Brain microvascular endothelial cell (primary cell): ENCODE data around the gene RHBDD1.

Experiments used
- DNase-seq: peaks from one replicate; pipeline ENCODE4 v3.0.0-alpha.2; 2020
- H3K27ac ChIP-seq: fragments of 250-450 bp; sonication (Bioruptor Pico); 2 replicates; pipeline ENCODE4 v1.5.1; 2020; ENCODE audit warnings: mild to moderate bottlenecking, moderate library complexity
- H3K27me3 ChIP-seq: fragments of 250-450 bp; sonication (Bioruptor Pico); replicated peaks from 2 replicates; pipeline ENCODE4 v1.5.1; 2020; ENCODE audit warnings: mild to moderate bottlenecking
- H3K36me3 ChIP-seq: fragments of 250-450 bp; sonication (Bioruptor Pico); replicated peaks from 2 replicates; pipeline ENCODE4 v1.5.1; 2020; ENCODE audit warnings: mild to moderate bottlenecking
- H3K4me3 ChIP-seq: 2 replicates; pipeline ENCODE4 v1.5.1; 2011; ENCODE audit warnings: low read depth, mild to moderate bottlenecking, control low read depth, low read length, moderate library complexity
- CTCF ChIP-seq: IDR thresholded peaks from 2 replicates; pipeline ENCODE4 v1.5.1; 2011; ENCODE audit warnings: low read depth, mild to moderate bottlenecking, moderate library complexity, low read length, control low read depth, inconsistent platforms; ENCODE audit errors: missing control alignments
- in situ Hi-C: cut with HindIII; loops from 2 replicates; pipeline ENCODE4 v1.10.0; 2017; ENCODE audit warnings: low sequenced_read_pairs, low pct_ligation_motif_present

The RHBDD1 gene

GRCh38 chr2:226890286-226890685, 54.4 kb downstream of the RHBDD1 start:
- TF ChIP-seq CTCF = no peak
- H3K27ac ChIP-seq = no peak overlapping the region
- DNase-seq = no peak
- in situ Hi-C loops = no loop called here
- H3K27me3 ChIP-seq = no peaks in the 10 kb centered on the region
- no peak overlapping the region for H3K4me3 ChIP-seq
- no peaks in the 10 kb centered on the region for H3K36me3 ChIP-seq

GRCh38 chr2:226891780-226892590, 56.1 kb downstream of the RHBDD1 start:
- H3K36me3 ChIP-seq = no peaks in the 10 kb centered on the region
- H3K27me3 ChIP-seq = no peaks in the 10 kb centered on the region
- peak overlapping the region; percentile 23 for H3K27ac ChIP-seq
- no peak for TF ChIP-seq CTCF
- H3K4me3 ChIP-seq = no peak overlapping the region
- in situ Hi-C loops = no loop called here
- peak; percentile 66 for DNase-seq

GRCh38 chr2:226892729-226893128, 56.9 kb downstream of the RHBDD1 start:
- Histone ChIP-seq H3K27ac (peak overlapping the region; percentile 23), H3K36me3 (no peaks in the 10 kb centered on the region), H3K4me3 (no peak overlapping the region), H3K27me3 (no peaks in the 10 kb centered on the region)
- TF ChIP-seq CTCF = no peak
- no peak for DNase-seq
- in situ Hi-C loops = no loop called here

- H3K27me3 ChIP-seq = no peaks in the 10 kb centered on the region
- no peak overlapping the region for H3K27ac ChIP-seq
- no peak overlapping the region for H3K4me3 ChIP-seq
- in situ Hi-C loops = no loop called here
- no peak for DNase-seq
- no peak for TF ChIP-seq CTCF
- no peaks in the 10 kb centered on the region for H3K36me3 ChIP-seq
Measured at GRCh38 chr2:226893216-226893615, 57.4 kb downstream of the RHBDD1 start.

GRCh38 chr2:226894752-226895151, 58.9 kb downstream of the RHBDD1 start:
- Histone ChIP-seq H3K27ac (no peak overlapping the region), H3K36me3 (no peaks in the 10 kb centered on the region), H3K27me3 (no peaks in the 10 kb centered on the region), H3K4me3 (no peak overlapping the region)
- in situ Hi-C loops = no loop called here
- no peak for DNase-seq
- no peak for TF ChIP-seq CTCF

- in situ Hi-C loops = no loop called here
- Histone ChIP-seq H3K4me3 (no peak overlapping the region), H3K36me3 (no peaks in the 10 kb centered on the region), H3K27ac (no peak overlapping the region), H3K27me3 (no peaks in the 10 kb centered on the region)
- TF ChIP-seq CTCF = no peak
- DNase-seq = no peak
Measured at GRCh38 chr2:226895579-226895978, 59.7 kb downstream of the RHBDD1 start.
